Endodermal cell (in vitro differentiated cells): ENCODE data around the gene STK11. TPM values are rescaled to one million over a fixed set of nuclear protein-coding genes. Genes with fewer than 3 reads are reported as not detected.

ENCODE experiments used
- DNase-seq: peaks from one replicate; pipeline ENCODE4 v3.0.0-alpha.2; 2017
- H3K27ac ChIP-seq: 2 replicates; pipeline ENCODE4 v1.5.1; 2013; ENCODE audit warnings: mild to moderate bottlenecking, low read depth, low read length, moderate library complexity
- H3K27me3 ChIP-seq: 2 replicates; pipeline ENCODE4 v1.6.1; 2013; ENCODE audit warnings: mild to moderate bottlenecking, low read length, moderate library complexity; ENCODE audit not compliant: insufficient read depth, control insufficient read depth, poor library complexity, severe bottlenecking
- H3K36me3 ChIP-seq: 2 replicates; pipeline ENCODE4 v1.7.0; 2013; ENCODE audit warnings: mild to moderate bottlenecking, low read length, moderate library complexity; ENCODE audit not compliant: control insufficient read depth, insufficient read depth
- H3K4me1 ChIP-seq: one replicate; pipeline ENCODE4 v1.7.0; 2013; ENCODE audit warnings: low read length; ENCODE audit not compliant: control insufficient read depth, insufficient read depth
- H3K4me3 ChIP-seq: 2 replicates; pipeline ENCODE4 v1.5.1; 2013; ENCODE audit warnings: mild to moderate bottlenecking, low read length, moderate library complexity
- H3K9ac ChIP-seq: 2 replicates; pipeline ENCODE4 v1.6.1; 2013; ENCODE audit warnings: mild to moderate bottlenecking, low read length, moderate library complexity; ENCODE audit not compliant: poor library complexity, severe bottlenecking; ENCODE audit errors: extremely low read depth
- H3K9me3 ChIP-seq: 2 replicates; pipeline ENCODE4 v1.6.1; 2013; ENCODE audit warnings: mild to moderate bottlenecking, low read length, moderate library complexity; ENCODE audit not compliant: control insufficient read depth
- H3K27ac Mint-ChIP-seq: 2 replicates; pipeline ENCODE4 v1.8.0; 2020; ENCODE audit warnings: mixed read lengths
- H3K27me3 Mint-ChIP-seq: 2 replicates; pipeline ENCODE4 v1.8.0; 2021; ENCODE audit warnings: mild to moderate bottlenecking, mixed read lengths; ENCODE audit not compliant: insufficient read depth
- H3K36me3 Mint-ChIP-seq: 2 replicates; pipeline ENCODE4 v1.8.0; 2020; ENCODE audit warnings: low read depth, mixed read lengths
- H3K4me1 Mint-ChIP-seq: 2 replicates; pipeline ENCODE4 v1.8.0; 2020; ENCODE audit warnings: mixed read lengths
- H3K4me3 Mint-ChIP-seq: 2 replicates; pipeline ENCODE4 v1.8.0; 2020; ENCODE audit warnings: mild to moderate bottlenecking, moderate library complexity, mixed read lengths
- H3K9me3 Mint-ChIP-seq: 2 replicates; pipeline ENCODE4 v1.8.0; 2020; ENCODE audit warnings: mild to moderate bottlenecking, mixed read lengths
- CTCF ChIP-seq: fragments of 200-600 bp; sonication (generic); conservative IDR thresholded peaks from 2 replicates; pipeline ENCODE4 v1.5.0; 2021; ENCODE audit warnings: antibody characterized with exemption, mild to moderate bottlenecking
- WGBS, 2 experiments: methylation state at CpG; one replicate each; pipeline versions ENCODE4 v1.1.5 to v1.1.7; 2013; ENCODE audit warnings: missing lambda C conversion rate in 2 of 2, mixed read lengths in 1 of 2; ENCODE audit not compliant: insufficient coverage in 1 of 2, insufficient read length in 1 of 2; 5-methylcytosine and 5-hydroxymethylcytosine counted together
- total RNA-seq, 2 donors: library from RNA; stranded (reverse); fragmentation: NEBNext Ultra II Directional in 1 of 2; extraction: Animal tissue kit (Norgen Biotek cat#: 25700) in 1 of 2; gene quantifications; 2 replicates in 1 of 2; 3 replicates in 1 of 2; pipeline ENCODE4 v1.2.1, GENCODE V29; 2021

The STK11 gene
- total RNA-seq, 2 donors from 2014 or later: 78.8 to 81.4 TPM

- Histone ChIP-seq H3K9me3 (no peaks in the 10 kb centered on the region), H3K9ac (no peak overlapping the region), H3K4me1 (peaks cover 28% of the 10 kb centered on the region), H3K27ac (no peak overlapping the region), H3K27me3 (peaks cover 9% of the 10 kb centered on the region), H3K4me3 (peak overlapping the region; percentile 76), H3K36me3 (peaks cover 14% of the 10 kb centered on the region)
- TF ChIP-seq CTCF: peak; percentile 98
- no peaks in the 10 kb centered on the region for H3K9me3 Mint-ChIP-seq
- H3K27me3 Mint-ChIP-seq: peaks cover 17% of the 10 kb centered on the region
- 3% methylated on average over 26 to 59 of the region's 59 CpGs for WGBS, 2 experiments
- peak; percentile 93 for DNase-seq
- H3K27ac Mint-ChIP-seq: peak overlapping the region; percentile 68
- peaks cover 23% of the 10 kb centered on the region for H3K36me3 Mint-ChIP-seq
- H3K4me3 Mint-ChIP-seq: peak overlapping the region; percentile 51
- H3K4me1 Mint-ChIP-seq: peaks cover 30% of the 10 kb centered on the region
Measured at GRCh38 chr19:1266916-1267476, 61.4 kb downstream of the STK11 start.

- peak; percentile 70 for DNase-seq
- peak overlapping the region; percentile 68 for H3K27ac Mint-ChIP-seq
- H3K4me1 ChIP-seq: peaks cover 22% of the 10 kb centered on the region
- H3K9me3 ChIP-seq: no peaks in the 10 kb centered on the region
- H3K4me1 Mint-ChIP-seq: peaks cover 31% of the 10 kb centered on the region
- H3K9me3 Mint-ChIP-seq: no peaks in the 10 kb centered on the region
- peaks cover 21% of the 10 kb centered on the region for H3K36me3 ChIP-seq
- peaks cover 17% of the 10 kb centered on the region for H3K27me3 Mint-ChIP-seq
- H3K27ac ChIP-seq: no peak overlapping the region
- WGBS, 2 experiments: 32 to 34% methylated on average over 11 to 32 of the region's 35 CpGs
- peaks cover 9% of the 10 kb centered on the region for H3K27me3 ChIP-seq
- no peak overlapping the region for H3K9ac ChIP-seq
- no peak for TF ChIP-seq CTCF
- H3K36me3 Mint-ChIP-seq: peaks cover 29% of the 10 kb centered on the region
- peak overlapping the region; percentile 66 for H3K4me3 ChIP-seq
- peak overlapping the region; percentile 82 for H3K4me3 Mint-ChIP-seq
Measured at GRCh38 chr19:1267477-1268225, 62.1 kb downstream of the STK11 start.

DNA sequence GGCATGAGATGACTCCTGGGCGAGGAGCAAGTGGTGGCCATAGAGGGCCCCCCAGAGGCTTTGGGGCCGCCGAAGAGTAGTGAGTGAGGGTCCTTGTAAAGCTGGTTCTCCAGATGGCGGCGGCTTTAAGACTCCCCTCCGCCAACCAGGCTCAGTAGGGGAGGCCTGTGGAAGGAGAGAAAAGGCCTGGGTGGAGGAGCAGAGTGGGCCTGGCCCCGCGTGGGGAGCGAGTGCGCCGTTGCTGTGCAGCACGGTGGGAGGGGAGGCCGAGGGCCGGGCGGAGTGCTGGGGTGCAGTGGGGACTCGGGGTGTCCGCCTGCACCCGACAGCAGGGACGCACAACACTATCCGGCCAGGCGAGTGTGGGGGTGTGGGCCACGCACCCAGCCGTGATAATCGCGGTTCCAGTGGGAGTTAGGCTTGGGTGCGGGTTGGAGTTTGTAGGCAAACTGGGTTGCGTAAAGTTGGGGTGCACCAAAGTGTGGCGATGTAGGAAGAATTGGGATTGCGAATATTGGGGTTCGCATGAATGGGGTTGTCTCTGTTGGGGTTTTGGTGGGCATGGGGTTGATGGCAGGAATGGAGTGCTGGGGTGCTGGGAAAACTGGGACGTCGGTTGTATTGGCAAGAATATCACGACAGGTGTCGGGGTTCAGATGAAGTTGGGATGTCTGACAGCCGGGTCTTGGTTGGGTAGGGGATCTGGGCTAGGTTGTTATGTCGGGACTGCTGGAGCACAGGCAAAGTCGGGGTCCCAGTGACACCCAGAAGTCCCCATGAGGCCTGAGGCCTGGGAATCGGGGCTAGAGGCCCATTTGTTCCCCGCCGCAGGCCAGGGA, 62.9 kb downstream of the STK11 start:
- Histone ChIP-seq H3K9ac (no peak overlapping the region), H3K4me3 (peak overlapping the region; percentile 32), H3K27me3 (peaks cover 9% of the 10 kb centered on the region), H3K27ac (no peak overlapping the region), H3K36me3 (peaks cover 28% of the 10 kb centered on the region), H3K4me1 (peaks cover 20% of the 10 kb centered on the region), H3K9me3 (no peaks in the 10 kb centered on the region)
- Mint-ChIP-seq H3K4me1 (peaks cover 32% of the 10 kb centered on the region), H3K27ac (peak overlapping the region; percentile 78), H3K27me3 (peaks cover 17% of the 10 kb centered on the region), H3K9me3 (no peaks in the 10 kb centered on the region), H3K36me3 (peaks cover 33% of the 10 kb centered on the region), H3K4me3 (peak overlapping the region; percentile 82)
- no peak for TF ChIP-seq CTCF
- DNase-seq: peak; percentile 63
- 47 to 66% methylated on average over 16 to 40 of the region's 40 CpGs for WGBS, 2 experiments
